Lung (tissue), 12 donors: ENCODE data around the gene MUC5AC. TPM values are rescaled to one million over a fixed set of nuclear protein-coding genes. Genes with fewer than 3 reads are reported as not detected.

Experiments used
- ATAC-seq: fragments of 200-7000 bp; cut with Tn5 transposase; one replicate; pipeline ENCODE4 v1.9.1; 2020; ENCODE audit warnings: moderate number of reproducible peaks; ENCODE audit not compliant: insufficient read depth, low FRiP score
- DNase-seq, 3 donors: peaks; one replicate each; pipeline ENCODE4 v3.0.0-alpha.2; 2013 to 2017
- H3K27ac ChIP-seq, 2 donors: one replicate each; pipeline ENCODE4 v1.5.1; 2013; ENCODE audit warnings: mild to moderate bottlenecking in 2 of 2, moderate library complexity in 2 of 2, control low read depth in 1 of 2, inconsistent platforms in 1 of 2, low read depth in 1 of 2, low read length in 1 of 2
- H3K27me3 ChIP-seq, 3 donors: one replicate each; pipeline ENCODE4 v1.5.1; 2013; ENCODE audit warnings: low read length in 2 of 3; ENCODE audit not compliant: control insufficient read depth in 3 of 3, insufficient read depth in 3 of 3
- H3K36me3 ChIP-seq, 4 donors: one replicate each; pipeline ENCODE4 v1.5.1; 2013; ENCODE audit warnings: low read length in 4 of 4, mild to moderate bottlenecking in 1 of 4, moderate library complexity in 1 of 4; ENCODE audit not compliant: control insufficient read depth in 4 of 4, insufficient read depth in 4 of 4
- H3K4me1 ChIP-seq, 5 donors: one replicate each; pipeline ENCODE4 v1.5.1; 2013; ENCODE audit warnings: low read length in 5 of 5, mild to moderate bottlenecking in 2 of 5, moderate library complexity in 1 of 5; ENCODE audit not compliant: control insufficient read depth in 5 of 5, insufficient read depth in 5 of 5
- H3K4me3 ChIP-seq: one replicate; pipeline ENCODE4 v1.5.1; 2013; ENCODE audit warnings: mild to moderate bottlenecking, control low read depth, moderate library complexity
- H3K9ac ChIP-seq, 2 donors: one replicate each; pipeline ENCODE4 v1.5.1; 2013; ENCODE audit warnings: low read length in 2 of 2, control low read depth in 1 of 2; ENCODE audit not compliant: insufficient read depth in 1 of 2
- H3K9me3 ChIP-seq, 4 donors: one replicate each; pipeline ENCODE4 v1.5.1; 2013; ENCODE audit warnings: low read length in 3 of 4, mild to moderate bottlenecking in 1 of 4, moderate library complexity in 1 of 4; ENCODE audit not compliant: control insufficient read depth in 4 of 4, insufficient read depth in 3 of 4
- WGBS, 2 donors: extraction: QIAGEN DNeasy Blood & Tissue Kit; methylation state at CpG; one replicate each; pipeline ENCODE4 v1.1.7; 2013; 5-methylcytosine and 5-hydroxymethylcytosine counted together
- polyA plus RNA-seq, 2 donors: library from polyadenylated mRNA; stranded (reverse); fragments of 200-250 nt; gene quantifications; one replicate each; pipeline ENCODE4 v1.2.1, GENCODE V29; 2013
- total RNA-seq, 2 donors: library from RNA; depleted of rRNA in 1 of 2; stranded (reverse); fragments of >200 nt in 1 of 2; gene quantifications; one replicate each; pipeline ENCODE4 v1.2.1, GENCODE V29; 2014 to 2021
- TF ChIP-seq, protein P1 (sequence below): IDR thresholded peaks from 2 replicates; pipeline ENCODE4 v1.5.1; 2012; ENCODE audit warnings: mild to moderate bottlenecking; ENCODE audit errors: control extremely low read depth, extremely low read depth
- donor health status: control.
- donor health status: control.
- donor health status: Bipolar disorder and iron deficiency.
- donor health status: healthy.
- donor health status: DM: yes; HTN: yes; CAD: no.

The MUC5AC gene
- total and polyA plus RNA-seq, 4 donors = 0.46 to 1.3 (median 1.0) TPM

GRCh38 chr11:1175461-1176223 lies 17.9 kb downstream of the MUC5AC start:
- TF ChIP-seq, protein P1, sequence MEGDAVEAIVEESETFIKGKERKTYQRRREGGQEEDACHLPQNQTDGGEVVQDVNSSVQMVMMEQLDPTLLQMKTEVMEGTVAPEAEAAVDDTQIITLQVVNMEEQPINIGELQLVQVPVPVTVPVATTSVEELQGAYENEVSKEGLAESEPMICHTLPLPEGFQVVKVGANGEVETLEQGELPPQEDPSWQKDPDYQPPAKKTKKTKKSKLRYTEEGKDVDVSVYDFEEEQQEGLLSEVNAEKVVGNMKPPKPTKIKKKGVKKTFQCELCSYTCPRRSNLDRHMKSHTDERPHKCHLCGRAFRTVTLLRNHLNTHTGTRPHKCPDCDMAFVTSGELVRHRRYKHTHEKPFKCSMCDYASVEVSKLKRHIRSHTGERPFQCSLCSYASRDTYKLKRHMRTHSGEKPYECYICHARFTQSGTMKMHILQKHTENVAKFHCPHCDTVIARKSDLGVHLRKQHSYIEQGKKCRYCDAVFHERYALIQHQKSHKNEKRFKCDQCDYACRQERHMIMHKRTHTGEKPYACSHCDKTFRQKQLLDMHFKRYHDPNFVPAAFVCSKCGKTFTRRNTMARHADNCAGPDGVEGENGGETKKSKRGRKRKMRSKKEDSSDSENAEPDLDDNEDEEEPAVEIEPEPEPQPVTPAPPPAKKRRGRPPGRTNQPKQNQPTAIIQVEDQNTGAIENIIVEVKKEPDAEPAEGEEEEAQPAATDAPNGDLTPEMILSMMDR = no peak
- DNase-seq = no peak
- Histone ChIP-seq H3K27ac (no peak overlapping the region), H3K9ac (no peak overlapping the region), H3K9me3 (no peaks in the 10 kb centered on the region), H3K4me1 (no peaks in the 10 kb centered on the region), H3K27me3 (no peaks in the 10 kb centered on the region), H3K4me3 (no peak overlapping the region), H3K36me3 (no peaks in the 10 kb centered on the region)
- ATAC-seq = no peak
- 85 to 90% methylated on average over 20 to 22 of the region's 22 CpGs for WGBS, 2 donors

DNA sequence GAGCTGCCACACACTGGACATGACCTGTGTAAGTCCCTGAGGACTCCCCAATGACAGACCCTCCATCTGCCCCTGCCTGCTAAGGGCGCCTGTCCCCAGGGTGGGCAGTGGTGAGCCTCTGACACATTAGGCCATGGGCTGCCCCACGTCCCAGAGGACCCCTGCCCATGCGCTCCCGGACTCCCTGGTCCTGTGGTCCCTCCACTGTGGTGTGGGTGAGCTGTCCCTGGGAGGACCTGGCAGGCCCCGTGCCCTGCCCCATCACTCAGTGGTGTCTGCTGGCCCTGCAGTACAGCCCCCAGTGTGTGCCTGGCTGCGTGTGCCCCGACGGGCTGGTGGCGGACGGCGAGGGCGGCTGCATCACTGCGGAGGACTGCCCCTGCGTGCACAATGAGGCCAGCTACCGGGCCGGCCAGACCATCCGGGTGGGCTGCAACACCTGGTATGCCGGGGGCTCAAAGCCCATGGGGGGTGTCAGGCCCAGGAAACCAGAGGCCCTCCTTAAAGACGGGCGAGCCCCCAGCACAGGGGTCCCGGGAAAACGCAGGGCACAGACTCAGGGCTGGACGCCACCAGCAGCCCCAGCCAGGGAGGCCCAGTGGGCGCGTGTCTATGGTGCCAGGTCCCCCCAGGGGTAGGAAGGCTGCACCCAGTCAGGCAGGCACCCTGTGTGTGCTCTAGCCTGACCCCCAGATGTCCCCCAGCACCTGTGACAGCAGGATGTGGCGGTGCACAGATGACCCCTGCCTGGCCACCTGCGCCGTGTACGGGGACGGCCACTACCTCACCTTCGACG lies 18.7 kb downstream of the MUC5AC start:
- TF ChIP-seq, protein P1 = no peak
- WGBS, 2 donors = 80 to 91% methylated on average over 32 of the region's 32 CpGs
- no peak overlapping the region for H3K9ac ChIP-seq
- no peaks in the 10 kb centered on the region for H3K4me1 ChIP-seq
- no peaks in the 10 kb centered on the region for H3K27me3 ChIP-seq
- no peak for ATAC-seq
- H3K36me3 ChIP-seq = no peaks in the 10 kb centered on the region
- no peak for DNase-seq
- no peak overlapping the region for H3K27ac ChIP-seq
- H3K4me3 ChIP-seq = no peak overlapping the region
- H3K9me3 ChIP-seq = no peaks in the 10 kb centered on the region

DNA sequence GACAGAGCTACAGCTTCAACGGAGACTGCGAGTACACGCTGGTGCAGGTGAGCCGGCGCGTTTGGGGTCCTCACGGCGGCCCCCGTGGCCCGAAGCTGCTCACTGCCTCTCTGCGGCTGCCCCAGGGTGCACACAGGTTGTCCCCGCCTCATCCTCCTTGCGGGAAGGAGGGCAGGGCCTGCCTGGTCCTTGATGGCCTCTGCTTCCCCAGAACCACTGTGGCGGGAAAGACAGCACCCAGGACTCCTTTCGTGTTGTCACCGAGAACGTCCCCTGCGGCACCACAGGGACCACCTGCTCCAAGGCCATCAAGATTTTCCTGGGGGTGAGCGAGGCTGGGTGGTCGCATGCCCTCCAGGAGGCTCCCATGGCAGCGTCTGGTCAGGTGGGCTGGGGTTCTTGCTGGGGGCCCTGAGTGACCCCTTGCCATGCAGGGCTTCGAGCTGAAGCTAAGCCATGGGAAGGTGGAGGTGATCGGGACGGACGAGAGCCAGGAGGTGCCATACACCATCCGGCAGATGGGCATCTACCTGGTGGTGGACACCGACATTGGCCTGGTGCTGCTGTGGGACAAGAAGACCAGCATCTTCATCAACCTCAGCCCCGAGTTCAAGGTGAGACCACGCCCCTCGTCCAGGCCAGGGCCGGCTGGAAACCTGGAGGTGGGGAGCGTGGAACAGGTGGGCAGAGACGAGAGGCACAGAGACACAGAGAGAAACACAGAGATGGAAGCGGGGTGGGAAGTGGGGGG lies 19.4 kb downstream of the MUC5AC start:
- no peaks in the 10 kb centered on the region for H3K36me3 ChIP-seq
- H3K27me3 ChIP-seq = no peaks in the 10 kb centered on the region
- H3K27ac ChIP-seq = no peak overlapping the region
- no peak overlapping the region for H3K9ac ChIP-seq
- H3K9me3 ChIP-seq = no peaks in the 10 kb centered on the region
- no peaks in the 10 kb centered on the region for H3K4me1 ChIP-seq
- H3K4me3 ChIP-seq = no peak overlapping the region
- 87 to 91% methylated on average over 34 of the region's 34 CpGs for WGBS, 2 donors
- no peak for ATAC-seq
- TF ChIP-seq, protein P1 = no peak
- no peak for DNase-seq
